Measurements from ENCODE around the gene TRAPPC11.

Gene TRAPPC11

DNA sequence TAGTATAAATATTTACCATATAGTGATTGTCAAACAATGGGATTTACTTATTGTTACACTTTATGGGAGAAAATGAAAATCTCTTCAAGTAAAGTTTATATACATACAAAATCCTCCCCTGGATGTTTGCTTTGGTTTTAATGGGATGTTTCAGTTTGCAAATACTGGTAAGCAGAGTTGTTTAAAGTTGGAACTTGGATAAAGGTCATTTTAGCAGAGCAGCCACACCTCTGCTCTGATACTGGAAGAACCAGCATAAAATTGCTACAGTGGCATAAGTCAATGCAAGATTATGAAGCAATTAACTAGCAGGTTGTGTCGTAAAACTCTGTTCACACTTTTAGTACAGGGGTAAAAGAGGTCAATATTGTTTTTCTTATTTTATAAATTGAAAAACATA, 101.2 kb downstream of the TRAPPC11 start:
- no peak for DNase-seq
